Activated CD8-positive, alpha-beta memory T cell treated with anti-CD3 and anti-CD28 coated beads for 4 hours (primary cell): ENCODE results near the gene KHNYN.
"Not testable (repeated sequence)": the region's sequence is repeated elsewhere in the genome, so short reads cannot be mapped to it uniquely, and the experiment has no call there.

Experiments used
- DNase-seq, 2 donors: peaks; one replicate each; pipeline ENCODE4 v3.0.0-alpha.2; 2020; ENCODE audit warnings: low read depth in 2 of 2

Gene KHNYN

DNA sequence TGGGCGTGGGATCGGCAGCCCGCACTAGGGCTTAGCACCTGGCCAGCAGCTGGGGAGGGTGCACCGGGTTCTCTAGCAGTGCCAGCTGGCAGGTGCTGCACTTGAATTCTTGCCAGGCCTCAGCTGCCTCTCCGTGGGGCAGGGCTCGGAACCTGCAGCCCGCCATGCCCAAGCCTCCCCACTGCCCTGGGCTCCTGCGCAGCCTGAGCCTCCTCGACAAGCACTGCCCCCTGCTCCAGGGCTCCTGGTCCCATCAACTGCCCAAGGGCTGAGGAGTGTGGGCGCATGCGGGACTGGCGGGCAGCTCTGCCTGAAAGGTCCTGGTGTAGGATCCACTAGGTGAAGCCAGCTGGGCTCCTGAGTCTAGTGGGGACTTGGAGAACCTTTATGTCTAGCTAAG, 43.5 kb downstream of the KHNYN start:
- no peak for DNase-seq

DNA sequence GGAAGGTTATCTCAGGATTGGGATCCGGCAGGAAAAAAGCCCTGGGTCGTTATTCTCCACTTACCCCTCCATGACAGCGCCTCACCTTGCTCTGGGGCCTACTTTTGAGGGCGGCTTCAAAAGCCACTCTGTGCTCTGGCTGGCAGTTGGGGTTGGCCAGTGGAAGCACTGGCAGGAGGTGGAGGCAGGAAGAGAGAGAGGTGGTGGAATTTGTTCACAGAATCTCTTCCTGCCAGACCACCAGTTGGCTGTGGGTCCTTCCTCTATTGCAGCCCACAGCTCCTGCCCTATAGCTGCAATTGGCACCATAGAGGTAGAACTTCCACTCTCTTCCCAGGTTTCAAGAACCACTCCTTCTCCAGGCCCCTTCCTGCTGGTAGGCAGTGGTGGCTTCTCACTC, 45.5 kb downstream of the KHNYN start:
- DNase-seq: no peak

DNA sequence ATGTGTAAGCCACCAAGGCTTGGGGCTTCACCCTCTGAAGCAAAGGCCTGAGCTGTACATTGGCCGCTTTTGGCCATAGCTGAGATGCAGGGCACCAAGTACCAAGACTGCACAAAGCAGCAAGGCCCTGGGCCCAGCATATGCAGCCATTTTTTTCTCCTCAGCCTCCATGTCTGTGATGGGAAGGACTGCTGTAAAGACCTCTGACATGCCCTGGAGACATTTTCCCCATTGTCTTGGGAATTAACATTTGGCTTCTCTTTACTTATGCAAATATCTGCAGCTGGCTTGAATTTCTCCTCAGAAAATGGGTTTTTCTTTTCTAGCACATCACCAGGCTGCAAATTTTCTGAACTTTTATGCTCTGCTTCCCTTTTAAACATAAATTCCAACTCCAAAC, 50.2 kb downstream of the KHNYN start:
- DNase-seq: not testable (repeated sequence)

DNA sequence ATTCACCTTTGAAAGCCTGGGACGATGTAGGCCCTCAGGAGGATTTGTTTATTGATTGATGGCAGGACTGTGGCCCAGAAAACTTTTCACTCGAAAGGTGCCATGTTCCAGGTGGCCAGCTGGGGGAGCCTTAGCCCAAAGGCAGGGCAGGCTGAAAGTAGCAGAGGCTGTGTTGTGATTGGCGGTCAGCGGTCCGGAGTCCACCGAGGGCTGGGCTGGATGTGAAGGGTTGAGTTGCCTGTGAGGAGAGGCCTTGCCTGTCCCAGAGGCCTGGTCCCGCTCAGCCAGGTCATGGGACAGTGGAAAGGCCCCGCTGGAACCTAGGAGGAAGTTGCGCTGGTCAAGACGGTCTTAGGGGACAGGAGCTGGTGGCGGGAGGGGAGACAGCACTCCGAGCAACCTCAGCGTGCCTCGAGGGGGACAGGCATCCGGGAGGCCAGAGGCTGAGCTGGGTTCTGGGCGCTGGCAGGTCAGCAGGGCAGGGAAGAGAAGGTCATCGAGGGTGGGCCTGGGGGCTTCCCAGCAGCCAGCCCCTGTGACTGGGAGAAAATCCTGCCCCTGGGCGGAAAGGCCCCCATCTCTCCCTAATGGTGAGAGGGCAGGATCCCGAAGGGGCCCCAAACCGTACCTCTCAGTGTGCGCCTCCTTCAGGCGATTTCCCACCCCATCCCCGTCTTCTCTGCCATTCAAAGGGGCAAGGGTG, 52.0 kb downstream of the KHNYN start:
- DNase-seq: no peak

DNA sequence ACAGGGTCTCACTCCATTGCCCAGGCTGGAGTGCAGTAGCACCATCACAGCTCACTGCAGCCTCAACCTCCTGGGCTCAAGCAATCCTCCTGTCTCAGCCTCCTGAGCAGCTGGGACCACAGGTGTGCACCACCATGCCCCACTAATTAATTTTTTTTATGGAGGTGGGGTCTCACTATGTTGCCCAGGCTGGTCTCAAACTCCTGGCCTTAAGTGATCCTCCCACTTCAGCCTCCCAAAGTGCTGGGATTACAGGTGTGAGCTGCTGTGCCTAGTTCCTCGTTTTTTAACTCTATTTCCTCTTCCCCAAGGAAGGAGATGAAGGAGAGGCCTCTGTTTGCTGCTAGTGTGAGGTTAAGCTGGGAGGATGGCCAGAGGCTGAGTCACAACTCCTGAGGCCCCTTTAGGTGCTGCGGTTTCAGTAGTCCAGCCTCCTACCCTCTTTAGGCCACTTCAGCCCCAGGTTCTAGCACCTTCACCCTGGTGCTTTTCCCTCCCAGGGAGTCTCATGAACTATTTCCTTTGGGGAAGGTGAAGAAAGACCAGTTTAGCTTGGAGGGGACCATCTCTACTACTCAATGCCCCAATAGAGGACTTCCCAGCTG, 53.0 kb downstream of the KHNYN start:
- DNase-seq: not testable (repeated sequence)

DNA sequence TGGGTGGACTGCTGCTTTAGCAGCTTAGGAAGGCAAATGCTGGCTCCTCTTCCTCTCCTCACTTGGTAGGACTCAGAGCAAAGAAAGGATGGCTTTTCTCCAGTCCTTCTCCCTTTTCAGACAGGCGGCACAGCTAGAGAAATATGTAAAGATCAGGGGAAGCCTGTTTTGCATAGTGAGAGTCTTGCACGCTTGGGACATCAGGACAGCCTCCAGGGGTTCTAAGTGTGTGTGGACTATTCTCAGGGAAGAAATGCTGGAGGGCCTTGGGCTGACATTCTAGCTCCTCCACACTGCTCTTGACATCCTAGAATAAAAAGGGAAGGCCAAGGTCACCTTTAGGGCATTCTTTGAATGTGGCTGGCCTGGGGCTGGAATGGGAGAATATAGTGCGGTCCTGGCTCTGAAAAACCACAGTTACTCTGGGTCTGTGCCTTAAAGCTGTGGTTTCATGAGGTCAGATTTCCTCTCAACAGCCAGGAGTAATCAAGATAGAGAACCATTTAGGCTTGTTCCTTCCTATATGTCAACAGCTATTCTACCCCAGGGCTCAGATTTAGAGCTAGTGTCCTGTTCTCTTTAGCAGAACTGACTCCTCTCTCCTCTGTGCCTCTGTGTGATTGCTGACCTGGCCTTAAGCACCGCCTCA, 54.0 kb downstream of the KHNYN start:
- DNase-seq: no peak
